ENCODE measurements around the gene SSTR1. TPM values are rescaled to one million over a fixed set of nuclear protein-coding genes. Genes with fewer than 3 reads are reported as not detected.

SSTR1 gene
- total RNA-seq, 3 donors from 2014 or later (not counting 1 experiment from before 2014, with no cell fraction given) = not detected

DNA sequence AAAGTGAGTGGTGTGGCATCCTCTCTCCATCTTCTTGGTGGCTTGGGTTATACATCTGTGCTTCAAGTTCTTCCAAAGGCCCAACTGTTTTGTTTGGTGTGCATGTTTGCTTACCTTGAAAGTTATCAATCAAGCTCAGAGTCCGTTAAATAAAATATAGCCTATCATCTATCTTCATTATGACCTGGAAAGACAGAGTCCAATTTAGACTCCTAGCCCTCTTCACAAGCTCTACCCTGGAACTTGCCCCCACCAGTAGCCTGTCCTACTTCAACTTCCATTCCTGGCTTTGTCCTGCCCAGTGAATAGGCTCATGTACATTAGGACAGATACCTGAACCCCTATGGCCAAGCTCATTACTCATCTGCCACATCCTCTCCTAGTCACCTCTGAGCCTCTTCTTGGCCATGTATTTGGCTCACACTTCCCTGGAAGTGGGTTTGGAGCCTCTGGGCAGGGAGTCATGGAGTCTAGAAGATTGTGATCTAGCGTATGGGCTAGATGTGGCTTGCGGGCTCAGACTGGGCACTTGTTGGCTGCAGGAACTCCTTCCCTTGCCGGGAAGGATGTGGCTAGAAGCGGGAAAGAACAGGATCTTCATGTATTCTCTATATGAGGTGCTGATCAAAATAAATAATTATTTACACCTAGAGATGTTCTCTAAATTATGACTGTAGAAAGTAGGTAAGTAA is 6.4 kb upstream of the SSTR1 start:
- H3K4me3 Mint-ChIP-seq = no peak overlapping the region
- Histone ChIP-seq H3K4me1 (ENCODE audit: control insufficient read depth, insufficient read depth, low read length) (no peaks in the 10 kb centered on the region), H3K27ac (ENCODE audit: low read length) (no peak overlapping the region), H3K27me3 (ENCODE audit: control insufficient read depth, insufficient read depth, low read length) (no peaks in the 10 kb centered on the region), H3K36me3 (ENCODE audit: control insufficient read depth, insufficient read depth, low read length) (no peaks in the 10 kb centered on the region), H3K9me3 (ENCODE audit: control insufficient read depth, insufficient read depth, low read length) (no peaks in the 10 kb centered on the region), H3K4me3 (ENCODE audit: low read length) (no peak overlapping the region)
- peaks cover 0 to 2% of the 10 kb centered on the region in 2 donors for H3K9me3 Mint-ChIP-seq
- DNase-seq (no peak), ATAC-seq (no peak)
- H3K27ac Mint-ChIP-seq = no peak overlapping the region
- intact Hi-C loops (cut with micrococcal nuclease) = no loop called here
- TF ChIP-seq, protein P1, sequence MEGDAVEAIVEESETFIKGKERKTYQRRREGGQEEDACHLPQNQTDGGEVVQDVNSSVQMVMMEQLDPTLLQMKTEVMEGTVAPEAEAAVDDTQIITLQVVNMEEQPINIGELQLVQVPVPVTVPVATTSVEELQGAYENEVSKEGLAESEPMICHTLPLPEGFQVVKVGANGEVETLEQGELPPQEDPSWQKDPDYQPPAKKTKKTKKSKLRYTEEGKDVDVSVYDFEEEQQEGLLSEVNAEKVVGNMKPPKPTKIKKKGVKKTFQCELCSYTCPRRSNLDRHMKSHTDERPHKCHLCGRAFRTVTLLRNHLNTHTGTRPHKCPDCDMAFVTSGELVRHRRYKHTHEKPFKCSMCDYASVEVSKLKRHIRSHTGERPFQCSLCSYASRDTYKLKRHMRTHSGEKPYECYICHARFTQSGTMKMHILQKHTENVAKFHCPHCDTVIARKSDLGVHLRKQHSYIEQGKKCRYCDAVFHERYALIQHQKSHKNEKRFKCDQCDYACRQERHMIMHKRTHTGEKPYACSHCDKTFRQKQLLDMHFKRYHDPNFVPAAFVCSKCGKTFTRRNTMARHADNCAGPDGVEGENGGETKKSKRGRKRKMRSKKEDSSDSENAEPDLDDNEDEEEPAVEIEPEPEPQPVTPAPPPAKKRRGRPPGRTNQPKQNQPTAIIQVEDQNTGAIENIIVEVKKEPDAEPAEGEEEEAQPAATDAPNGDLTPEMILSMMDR (IDR thresholded peaks at IDR 0.05) = no peak
- peaks cover 5% of the 10 kb centered on the region for H3K36me3 Mint-ChIP-seq
- peaks cover 0 to 5% of the 10 kb centered on the region in 2 donors for H3K4me1 Mint-ChIP-seq
- H3K27me3 Mint-ChIP-seq (ENCODE audit: low read depth in 2 of 2) = peaks cover 23 to 44% of the 10 kb centered on the region in 2 donors
- WGBS (ENCODE audit: insufficient coverage) = 93% methylated on average over 4 of the region's 5 CpGs

DNA sequence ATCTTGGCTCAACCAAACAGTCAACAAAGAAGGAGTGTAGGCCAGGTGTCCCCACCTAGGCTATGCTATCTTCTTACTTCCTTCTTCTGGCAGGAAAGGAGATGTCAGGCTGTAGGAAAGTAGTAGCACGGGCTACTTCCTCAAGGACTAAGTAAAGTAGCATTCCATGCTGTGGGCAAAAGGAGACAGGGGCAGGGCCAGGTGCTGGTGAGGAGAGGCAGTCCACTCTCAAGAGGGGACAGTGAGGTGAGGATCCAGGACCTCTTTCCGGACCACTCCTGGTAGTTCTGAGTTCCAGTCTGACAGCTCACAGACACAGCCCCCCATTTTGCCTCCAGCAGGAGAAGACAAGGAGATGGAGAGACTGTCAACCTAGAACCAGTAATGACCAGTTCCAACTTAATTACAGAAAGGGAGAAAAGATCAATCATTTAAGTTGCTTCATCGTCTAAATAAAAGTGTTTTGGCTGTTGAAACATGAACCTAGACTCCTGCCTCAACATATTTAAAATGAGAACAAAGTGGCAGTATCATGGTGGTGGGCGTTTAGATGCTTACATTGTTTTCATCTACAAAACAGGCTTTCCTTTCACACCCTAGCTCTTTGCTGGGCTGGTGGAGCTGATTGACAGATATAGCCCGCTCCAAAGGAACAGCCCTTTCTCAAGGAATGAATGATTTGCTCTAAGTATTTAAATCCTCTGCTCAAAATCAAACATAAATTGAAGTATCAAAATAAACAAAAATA is 5.1 kb upstream of the SSTR1 start:
- intact Hi-C loops (cut with micrococcal nuclease) = no loop called here
- Mint-ChIP-seq H3K4me1 (no peaks in the 10 kb centered on the region), H3K36me3 (peaks cover 5% of the 10 kb centered on the region), H3K27me3 (ENCODE audit: low read depth in 2 of 2) (peaks cover 35 to 57% of the 10 kb centered on the region in 2 donors), H3K4me3 (no peak overlapping the region), H3K9me3 (peaks cover 0 to 2% of the 10 kb centered on the region in 2 donors), H3K27ac (no peak overlapping the region)
- ATAC-seq = no peak
- Histone ChIP-seq H3K4me3 (ENCODE audit: low read length) (no peak overlapping the region), H3K27ac (ENCODE audit: low read length) (no peak overlapping the region), H3K36me3 (ENCODE audit: control insufficient read depth, insufficient read depth, low read length) (no peaks in the 10 kb centered on the region), H3K4me1 (ENCODE audit: control insufficient read depth, insufficient read depth, low read length) (no peaks in the 10 kb centered on the region), H3K9me3 (ENCODE audit: control insufficient read depth, insufficient read depth, low read length) (no peaks in the 10 kb centered on the region), H3K27me3 (ENCODE audit: control insufficient read depth, insufficient read depth, low read length) (peaks cover 6% of the 10 kb centered on the region)
- no peak for DNase-seq
- TF ChIP-seq, protein P1 (IDR thresholded peaks at IDR 0.05) = no peak
- WGBS (ENCODE audit: insufficient coverage) = 74% methylated on average over 3 of the region's 5 CpGs

DNA sequence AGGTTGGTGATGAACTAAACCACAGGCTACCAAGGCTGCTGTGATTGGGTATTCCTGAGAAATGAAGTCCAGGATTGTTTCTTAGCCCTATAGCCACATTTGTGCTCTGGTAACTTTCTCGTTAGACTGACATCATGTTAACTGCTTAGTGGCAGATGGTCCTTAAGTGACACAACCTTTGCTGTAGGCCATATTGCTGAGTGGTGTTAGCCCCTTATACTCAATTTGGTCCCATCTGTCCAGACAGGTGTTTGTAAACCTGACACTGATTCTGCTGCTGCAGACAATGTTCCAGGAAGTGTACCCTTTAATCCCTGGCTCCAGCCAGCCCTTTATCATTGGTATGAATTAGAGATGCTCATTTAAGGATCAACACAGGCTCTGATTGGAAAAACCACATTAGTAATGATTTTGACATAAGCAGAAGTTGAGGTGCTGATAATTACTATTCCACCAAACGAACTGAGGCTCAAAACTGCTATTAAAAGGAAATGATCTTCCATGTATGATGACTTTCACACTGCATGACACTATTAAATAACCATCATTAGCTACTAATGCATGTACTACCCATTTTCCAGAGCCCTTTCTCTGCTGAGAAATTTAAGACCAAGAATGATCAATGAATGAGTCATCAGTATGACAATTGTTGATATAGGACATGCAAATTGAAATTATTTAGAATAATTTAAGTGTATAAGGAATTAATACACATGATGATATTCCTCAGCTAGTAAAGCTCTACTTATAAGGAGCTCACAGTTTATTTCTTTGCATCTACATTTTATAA is 3.6 kb upstream of the SSTR1 start:
- intact Hi-C loops (cut with micrococcal nuclease) = no loop called here
- Mint-ChIP-seq H3K36me3 (peaks cover 5% of the 10 kb centered on the region), H3K27me3 (ENCODE audit: low read depth in 2 of 2) (peaks cover 46 to 68% of the 10 kb centered on the region in 2 donors), H3K4me3 (no peak overlapping the region), H3K27ac (no peak overlapping the region), H3K9me3 (peaks cover 0 to 2% of the 10 kb centered on the region in 2 donors), H3K4me1 (peaks cover 0 to 5% of the 10 kb centered on the region in 2 donors)
- no peaks in the 10 kb centered on the region for H3K4me1 ChIP-seq (ENCODE audit: control insufficient read depth, insufficient read depth, low read length)
- H3K27ac ChIP-seq (ENCODE audit: low read length) = no peak overlapping the region
- TF ChIP-seq, protein P1 (IDR thresholded peaks at IDR 0.05) = no peak
- H3K4me3 ChIP-seq (ENCODE audit: low read length) = no peak overlapping the region
- H3K27me3 ChIP-seq (ENCODE audit: control insufficient read depth, insufficient read depth, low read length) = peaks cover 9% of the 10 kb centered on the region
- no peak for ATAC-seq
- DNase-seq = no peak
- H3K36me3 ChIP-seq (ENCODE audit: control insufficient read depth, insufficient read depth, low read length) = no peaks in the 10 kb centered on the region
- 55% methylated on average over 2 of the region's 2 CpGs for WGBS (ENCODE audit: insufficient coverage)
- H3K9me3 ChIP-seq (ENCODE audit: control insufficient read depth, insufficient read depth, low read length) = no peaks in the 10 kb centered on the region

All from natural killer cell (primary cell).